Neural crest cell (in vitro differentiated cells): ENCODE data around the gene LRMDA. TPM values are rescaled to one million over a fixed set of nuclear protein-coding genes. Genes with fewer than 3 reads are reported as not detected.

Experiments
- DNase-seq: peaks from one replicate; pipeline ENCODE4 v3.0.0; 2021; ENCODE audit warnings: low read depth, mixed read lengths, low spot score
- H3K27ac Mint-ChIP-seq: one replicate; pipeline ENCODE4 v1.8.0; 2021; ENCODE audit warnings: mild to moderate bottlenecking, mixed read lengths; ENCODE audit not compliant: unreplicated experiment
- H3K27me3 Mint-ChIP-seq: 2 replicates; pipeline ENCODE4 v1.8.0; 2021; ENCODE audit warnings: low read depth, mild to moderate bottlenecking, mixed read lengths
- H3K36me3 Mint-ChIP-seq: 2 replicates; pipeline ENCODE4 v1.8.0; 2021; ENCODE audit warnings: low read depth, mild to moderate bottlenecking, mixed read lengths
- H3K4me1 Mint-ChIP-seq: 2 replicates; pipeline ENCODE4 v1.8.0; 2021; ENCODE audit warnings: mixed read lengths
- H3K4me3 Mint-ChIP-seq: one replicate; pipeline ENCODE4 v1.8.0; 2021; ENCODE audit warnings: mild to moderate bottlenecking, mixed read lengths
- H3K9me3 Mint-ChIP-seq: 2 replicates; pipeline ENCODE4 v1.8.0; 2021; ENCODE audit warnings: mixed read lengths
- CTCF ChIP-seq: fragments of 200-600 bp; sonication (generic); conservative IDR thresholded peaks from 2 replicates; pipeline ENCODE4 v1.5.0; 2021; ENCODE audit warnings: antibody characterized with exemption, mild to moderate bottlenecking
- total RNA-seq: library from RNA; stranded (reverse); gene quantifications from 2 replicates; pipeline ENCODE4 v1.2.1, GENCODE V29; 2021

Gene LRMDA
- total RNA-seq, 1 donor from 2014 or later = 3.1 TPM

DNA sequence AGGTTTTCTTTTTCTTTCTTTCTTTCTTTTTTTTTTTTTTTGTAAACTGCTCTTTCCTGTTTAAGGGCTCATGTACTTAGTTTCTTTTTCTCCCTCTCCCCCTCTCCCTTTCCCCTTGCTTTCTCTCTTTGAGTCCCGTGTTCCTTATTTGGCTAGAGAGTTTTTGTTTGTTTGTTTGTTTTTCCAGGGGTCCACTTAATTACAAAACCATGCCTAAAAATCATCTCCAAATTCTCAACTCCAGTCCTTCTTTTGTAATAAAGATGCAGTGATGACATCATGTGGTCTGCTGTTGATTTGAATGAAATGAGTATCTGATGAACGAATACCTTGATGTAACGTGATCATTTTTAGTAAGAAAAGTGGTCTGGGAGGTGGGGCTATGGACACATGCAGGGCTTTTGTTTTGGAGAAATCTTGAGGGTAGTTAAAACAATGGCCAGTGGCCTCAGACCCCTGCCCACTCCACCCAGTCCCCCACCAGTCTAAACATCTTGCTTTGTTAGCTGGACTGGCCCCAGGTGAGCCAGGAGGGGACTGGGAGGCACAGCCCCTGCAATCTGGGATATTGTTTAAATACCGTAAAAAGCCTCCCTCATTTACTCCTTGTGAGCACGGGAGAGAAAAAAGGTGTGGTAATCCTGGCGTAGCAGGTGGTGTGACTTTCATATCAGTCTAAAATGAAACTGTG lies 165.7 kb downstream of the LRMDA start:
- Mint-ChIP-seq H3K36me3 (no peaks in the 10 kb centered on the region), H3K9me3 (no peaks in the 10 kb centered on the region), H3K27me3 (peaks cover 15% of the 10 kb centered on the region), H3K27ac (no peak overlapping the region), H3K4me3 (no peak overlapping the region), H3K4me1 (peaks cover 54% of the 10 kb centered on the region)
- TF ChIP-seq CTCF = no peak
- DNase-seq = no peak

DNA sequence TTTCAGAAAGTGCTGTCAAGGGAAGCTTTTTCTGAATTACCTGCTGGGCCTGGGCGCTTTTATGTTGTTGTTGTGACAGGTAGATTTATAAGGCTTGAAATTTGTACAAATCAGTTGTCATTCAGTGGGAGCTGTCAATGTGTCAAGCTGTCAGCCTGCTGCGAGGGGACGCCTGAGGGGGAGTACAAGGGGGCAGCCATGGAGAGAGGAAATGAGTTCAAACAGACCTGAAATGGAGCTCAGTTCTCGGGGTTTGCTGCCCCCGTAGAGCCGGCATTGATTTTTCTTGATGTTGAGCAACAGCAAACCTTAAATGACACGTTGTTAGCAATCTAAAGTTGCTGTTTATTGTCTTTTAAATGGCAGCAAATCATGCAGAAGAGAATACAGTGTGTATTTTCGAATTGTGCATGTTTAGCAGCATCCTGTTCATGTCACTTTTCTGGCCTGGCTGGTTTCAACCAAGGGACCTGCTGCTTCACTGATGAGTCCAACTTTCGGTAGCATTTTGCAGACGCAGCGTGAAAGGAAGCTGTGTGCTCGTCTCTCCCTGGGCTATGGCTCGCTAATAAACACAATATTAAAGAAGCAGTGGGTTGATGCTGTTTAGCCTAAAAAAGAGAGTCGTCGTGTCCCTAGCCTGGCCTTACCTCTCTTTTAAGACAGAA lies 166.5 kb downstream of the LRMDA start:
- Mint-ChIP-seq H3K9me3 (no peaks in the 10 kb centered on the region), H3K27me3 (peaks cover 15% of the 10 kb centered on the region), H3K27ac (no peak overlapping the region), H3K4me1 (peaks cover 50% of the 10 kb centered on the region), H3K4me3 (no peak overlapping the region), H3K36me3 (no peaks in the 10 kb centered on the region)
- no peak for DNase-seq
- TF ChIP-seq CTCF = no peak

DNA sequence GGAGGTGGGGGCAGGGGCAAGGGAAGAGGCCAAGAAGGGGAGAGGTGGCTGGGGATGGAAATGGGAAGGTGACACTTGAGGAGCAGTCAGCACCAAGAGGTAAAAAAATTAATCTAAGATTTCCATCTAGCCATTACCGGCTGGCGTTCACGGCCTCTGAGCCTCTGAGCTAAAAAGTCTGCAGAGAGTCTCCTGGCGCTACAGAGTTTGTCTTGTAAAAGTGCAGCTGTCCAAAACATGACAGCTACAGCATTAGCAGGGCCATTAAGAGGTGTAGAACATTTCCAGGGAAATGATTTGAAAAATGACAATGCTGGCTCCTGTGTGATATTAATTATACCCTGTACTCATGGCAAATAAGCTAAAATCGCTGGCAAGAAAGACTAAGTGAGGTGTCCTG lies 167.6 kb downstream of the LRMDA start:
- Mint-ChIP-seq H3K4me1 (peaks cover 47% of the 10 kb centered on the region), H3K36me3 (no peaks in the 10 kb centered on the region), H3K27ac (no peak overlapping the region), H3K9me3 (no peaks in the 10 kb centered on the region), H3K27me3 (peaks cover 15% of the 10 kb centered on the region), H3K4me3 (no peak overlapping the region)
- TF ChIP-seq CTCF = no peak
- DNase-seq = no peak

- no peak for TF ChIP-seq CTCF
- H3K9me3 Mint-ChIP-seq = no peaks in the 10 kb centered on the region
- H3K27me3 Mint-ChIP-seq = peaks cover 19% of the 10 kb centered on the region
- no peak overlapping the region for H3K4me3 Mint-ChIP-seq
- H3K27ac Mint-ChIP-seq = no peak overlapping the region
- DNase-seq = no peak
- H3K4me1 Mint-ChIP-seq = peaks cover 47% of the 10 kb centered on the region
- H3K36me3 Mint-ChIP-seq = no peaks in the 10 kb centered on the region
Observed at GRCh38 chr10:75599875-75600648, 168.6 kb downstream of the LRMDA start.

- H3K4me3 Mint-ChIP-seq = no peak overlapping the region
- no peak for DNase-seq
- H3K9me3 Mint-ChIP-seq = no peaks in the 10 kb centered on the region
- no peaks in the 10 kb centered on the region for H3K36me3 Mint-ChIP-seq
- H3K27me3 Mint-ChIP-seq = peaks cover 24% of the 10 kb centered on the region
- H3K27ac Mint-ChIP-seq = peak overlapping the region; percentile 77
- peaks cover 47% of the 10 kb centered on the region for H3K4me1 Mint-ChIP-seq
- no peak for TF ChIP-seq CTCF
Observed at GRCh38 chr10:75600833-75601232, 169.4 kb downstream of the LRMDA start.
